ENCODE data around the gene FHOD3.

The FHOD3 gene

GRCh38 chr18:36441426-36442240 is 144.1 kb downstream of the FHOD3 start:
- FAIRE-seq (peak; percentile 44), DNase-seq (ENCODE audit: insufficient read length, low spot score) (no peak)
- TF ChIP-seq CTCF (IDR thresholded peaks at IDR 0.05; ENCODE audit: insufficient read depth, missing control alignments), result no peak

GRCh38 chr18:36442717-36443116 is 145.2 kb downstream of the FHOD3 start:
- TF ChIP-seq CTCF (IDR thresholded peaks at IDR 0.05; ENCODE audit: insufficient read depth, missing control alignments), result no peak

GRCh38 chr18:36446059-36446458 is 148.5 kb downstream of the FHOD3 start:
- DNase-seq (ENCODE audit: insufficient read length, low spot score) (no peak), FAIRE-seq (no peak)
- TF ChIP-seq CTCF (IDR thresholded peaks at IDR 0.05; ENCODE audit: insufficient read depth, missing control alignments), result no peak

More at GRCh38 chr18:36442717-36443116, 145.2 kb downstream of the FHOD3 start:
- FAIRE-seq, result no peak
- no peak for DNase-seq (ENCODE audit: insufficient read length, low spot score)

- FAIRE-seq (no peak), DNase-seq (ENCODE audit: insufficient read length, low spot score) (no peak)
- no peak for TF ChIP-seq CTCF (IDR thresholded peaks at IDR 0.05; ENCODE audit: insufficient read depth, missing control alignments)
These were observed 151.1 kb downstream of the FHOD3 start for GRCh38 chr18:36448384-36449290.

GRCh38 chr18:36449451-36449850 is 151.9 kb downstream of the FHOD3 start:
- FAIRE-seq (peak; percentile 80), DNase-seq (ENCODE audit: insufficient read length, low spot score) (no peak)
- no peak for TF ChIP-seq CTCF (IDR thresholded peaks at IDR 0.05; ENCODE audit: insufficient read depth, missing control alignments)

- TF ChIP-seq CTCF (IDR thresholded peaks at IDR 0.05; ENCODE audit: insufficient read depth, missing control alignments), result no peak
- FAIRE-seq, result no peak
- DNase-seq (ENCODE audit: insufficient read length, low spot score), result no peak
These were observed 152.8 kb downstream of the FHOD3 start for GRCh38 chr18:36450264-36450663.
